Activated naive CD8-positive, alpha-beta T cell treated with anti-CD3 and anti-CD28 coated beads, Interleukin-2, amount 50 U/mL, for 24 hours (primary cell): ENCODE measurements around the gene AGPAT3.

Source experiments
- ATAC-seq: fragments of 150-1000 bp; cut with Tn5 transposase; one replicate; pipeline ENCODE4 v1.10.0; 2021
- DNase-seq: peaks from one replicate; pipeline ENCODE4 v3.0.0; 2021
- H3K27ac Mint-ChIP-seq: one replicate; pipeline ENCODE4 v1.8.0; 2021; ENCODE audit warnings: mild to moderate bottlenecking, mixed read lengths
- H3K27me3 Mint-ChIP-seq: one replicate; pipeline ENCODE4 v1.8.0; 2021; ENCODE audit warnings: mixed read lengths
- H3K36me3 Mint-ChIP-seq: one replicate; pipeline ENCODE4 v1.8.0; 2021; ENCODE audit warnings: low read depth, mixed read lengths
- H3K4me1 Mint-ChIP-seq: one replicate; pipeline ENCODE4 v1.8.0; 2021; ENCODE audit warnings: mixed read lengths
- H3K4me3 Mint-ChIP-seq: one replicate; pipeline ENCODE4 v1.8.0; 2021; ENCODE audit warnings: mild to moderate bottlenecking, moderate library complexity, mixed read lengths
- H3K9me3 Mint-ChIP-seq: one replicate; pipeline ENCODE4 v1.8.0; 2021; ENCODE audit warnings: mixed read lengths

Gene AGPAT3

GRCh38 chr21:43983390-43983789, 118.4 kb downstream of the AGPAT3 start:
- Mint-ChIP-seq H3K27me3 (no peaks in the 10 kb centered on the region), H3K9me3 (no peaks in the 10 kb centered on the region), H3K4me1 (peaks cover 17% of the 10 kb centered on the region), H3K27ac (no peak overlapping the region), H3K36me3 (peaks cover 3% of the 10 kb centered on the region), H3K4me3 (no peak overlapping the region)
- ATAC-seq (no peak), DNase-seq (no peak)

DNA sequence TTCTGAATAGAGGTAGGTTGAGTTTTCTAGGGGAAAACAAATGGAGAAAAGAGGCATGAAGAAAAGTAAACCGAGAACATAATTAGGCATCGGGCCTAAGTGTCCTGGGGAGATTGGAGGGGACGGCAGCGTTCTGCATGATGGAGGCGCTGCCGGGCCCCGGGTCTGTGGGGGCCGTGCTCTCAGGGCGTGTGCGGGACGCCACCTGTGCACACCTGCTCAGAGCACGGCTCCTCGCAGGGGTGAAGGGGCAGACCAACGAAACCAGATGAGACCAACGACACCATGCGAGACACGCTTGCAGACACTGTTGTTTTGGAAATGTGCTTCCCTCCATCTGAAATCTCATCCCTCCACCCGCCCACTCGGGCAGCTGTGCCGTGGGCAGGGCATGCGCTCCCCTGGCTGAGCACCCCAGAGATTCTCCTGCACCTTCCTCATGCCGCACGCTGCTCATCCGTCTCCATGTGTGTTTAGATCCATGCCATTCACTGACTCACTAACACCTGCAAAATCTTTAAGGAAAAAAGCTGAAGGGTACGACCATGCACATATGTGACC, 118.9 kb downstream of the AGPAT3 start:
- H3K4me1 Mint-ChIP-seq, result peaks cover 17% of the 10 kb centered on the region
- DNase-seq (no peak), ATAC-seq (no peak)
- H3K9me3 Mint-ChIP-seq, result no peaks in the 10 kb centered on the region
- H3K4me3 Mint-ChIP-seq, result no peak overlapping the region
- H3K36me3 Mint-ChIP-seq, result peaks cover 3% of the 10 kb centered on the region
- no peaks in the 10 kb centered on the region for H3K27me3 Mint-ChIP-seq
- H3K27ac Mint-ChIP-seq, result no peak overlapping the region

DNA sequence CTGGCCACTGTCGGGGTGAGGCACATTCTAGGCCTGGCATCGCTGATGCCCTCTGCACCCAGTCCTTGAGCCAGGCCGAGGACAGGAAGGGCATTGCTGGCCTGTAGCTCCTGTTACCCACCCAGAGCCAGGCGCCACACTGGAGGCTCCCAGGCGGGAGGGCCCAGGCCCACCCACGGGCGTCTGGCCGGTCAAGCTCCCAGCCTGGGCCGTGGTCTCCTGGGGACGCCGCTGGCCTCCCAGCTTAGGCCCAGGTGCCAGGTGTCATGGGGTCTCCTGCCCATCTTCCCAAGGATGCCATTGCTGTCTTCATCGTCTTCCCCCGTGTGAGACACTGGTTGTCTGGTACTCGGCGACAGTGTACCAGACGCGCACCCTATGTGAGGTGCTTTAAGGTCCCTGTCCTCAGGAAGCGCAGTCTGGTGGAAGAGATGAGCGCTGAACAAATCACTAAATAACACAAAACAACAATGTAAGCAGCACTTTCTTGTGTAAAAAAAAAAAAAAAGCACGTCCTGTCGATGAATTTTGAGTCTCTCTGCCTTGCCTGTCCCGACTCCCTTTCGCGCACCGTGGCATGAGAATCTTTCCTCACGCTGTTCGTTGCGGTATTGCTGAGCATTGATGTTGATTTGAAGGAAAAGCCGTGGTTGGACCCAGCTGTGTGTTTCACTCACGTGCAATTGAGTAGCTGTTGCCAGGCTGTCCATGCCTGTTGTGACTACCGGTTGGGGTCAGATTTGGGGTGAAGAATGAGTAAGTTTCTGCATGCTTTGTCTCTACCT, 120.1 kb downstream of the AGPAT3 start:
- H3K4me1 Mint-ChIP-seq, result peaks cover 17% of the 10 kb centered on the region
- DNase-seq (no peak), ATAC-seq (no peak)
- H3K9me3 Mint-ChIP-seq, result no peaks in the 10 kb centered on the region
- H3K27me3 Mint-ChIP-seq, result no peaks in the 10 kb centered on the region
- H3K27ac Mint-ChIP-seq, result no peak overlapping the region
- H3K4me3 Mint-ChIP-seq, result no peak overlapping the region
- peaks cover 3% of the 10 kb centered on the region for H3K36me3 Mint-ChIP-seq

- Mint-ChIP-seq H3K9me3 (no peaks in the 10 kb centered on the region), H3K4me3 (no peak overlapping the region), H3K36me3 (peaks cover 3% of the 10 kb centered on the region), H3K27me3 (no peaks in the 10 kb centered on the region), H3K27ac (no peak overlapping the region), H3K4me1 (peaks cover 17% of the 10 kb centered on the region)
- no peak for ATAC-seq
- DNase-seq, result peak; percentile 15
These were observed 120.7 kb downstream of the AGPAT3 start for GRCh38 chr21:43985690-43986251.

DNA sequence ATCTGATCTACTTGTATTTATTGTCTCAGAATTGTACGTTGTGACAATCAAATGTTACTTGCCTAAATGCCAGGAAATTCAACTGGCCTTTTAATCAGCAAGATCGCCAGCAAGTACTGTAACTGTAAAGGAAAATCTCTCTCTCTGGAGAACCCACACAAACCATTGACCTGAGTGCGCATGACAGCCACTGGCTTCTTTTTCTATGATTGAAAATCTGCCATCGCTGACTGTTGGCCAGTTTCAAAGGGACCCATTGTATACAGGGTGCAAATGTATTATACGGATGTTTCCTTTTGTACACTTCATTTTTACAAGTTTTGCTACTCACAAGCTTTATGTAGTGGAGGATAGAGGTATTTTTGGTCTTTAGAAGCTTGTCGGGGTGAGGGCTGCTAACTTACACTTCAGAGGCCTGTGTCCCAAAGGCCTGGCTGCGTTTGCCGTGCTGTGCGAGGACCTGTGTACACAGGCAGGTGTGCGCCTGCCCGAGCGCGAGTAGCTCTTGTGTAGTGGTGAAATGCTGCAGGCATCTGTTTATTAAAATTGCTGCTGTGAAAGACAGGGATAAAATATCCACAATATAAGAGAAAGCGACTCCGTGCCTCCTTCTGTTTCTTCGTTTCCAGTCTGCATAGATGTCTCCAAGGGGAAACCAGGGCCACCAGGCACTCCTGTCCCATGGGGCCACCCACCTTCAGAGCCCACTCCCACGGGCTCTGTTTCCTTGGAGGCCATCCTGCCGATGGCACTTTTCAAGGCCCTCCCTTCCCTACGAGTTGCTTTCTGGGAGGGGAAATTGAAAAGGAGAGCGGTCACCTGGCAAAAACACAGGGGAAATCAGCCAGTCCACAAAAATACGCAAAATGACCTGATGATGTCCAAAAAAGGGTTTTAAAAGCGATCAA, 121.8 kb downstream of the AGPAT3 start:
- no peak overlapping the region for H3K4me3 Mint-ChIP-seq
- H3K9me3 Mint-ChIP-seq, result no peaks in the 10 kb centered on the region
- ATAC-seq, result no peak
- H3K27me3 Mint-ChIP-seq, result no peaks in the 10 kb centered on the region
- H3K36me3 Mint-ChIP-seq, result peaks cover 3% of the 10 kb centered on the region
- H3K4me1 Mint-ChIP-seq, result peaks cover 17% of the 10 kb centered on the region
- DNase-seq, result no peak
- no peak overlapping the region for H3K27ac Mint-ChIP-seq

- Mint-ChIP-seq H3K4me3 (no peak overlapping the region), H3K36me3 (no peaks in the 10 kb centered on the region), H3K27ac (no peak overlapping the region), H3K9me3 (no peaks in the 10 kb centered on the region), H3K27me3 (no peaks in the 10 kb centered on the region), H3K4me1 (peaks cover 16% of the 10 kb centered on the region)
- no peak for DNase-seq
- ATAC-seq, result no peak
These were observed 122.5 kb downstream of the AGPAT3 start for GRCh38 chr21:43987509-43987908.

DNA sequence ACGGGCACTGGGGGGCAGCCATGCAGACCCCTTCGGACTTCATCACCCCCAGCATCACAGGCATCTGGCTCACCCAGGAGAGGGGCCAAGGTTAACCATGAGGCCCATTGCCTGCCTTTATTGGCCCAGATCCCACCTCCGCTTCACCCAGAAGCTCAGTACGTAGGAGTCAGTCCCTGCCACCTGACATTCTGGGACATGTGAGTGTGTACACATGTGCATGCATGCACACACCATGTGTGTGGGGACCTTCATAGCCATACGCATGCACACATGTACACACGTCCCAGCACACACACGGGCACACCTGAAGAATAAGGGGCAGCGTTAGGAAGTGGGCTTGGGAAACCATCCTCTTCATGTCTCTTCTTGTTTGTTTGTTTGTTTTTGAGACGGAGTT, 123.0 kb downstream of the AGPAT3 start:
- H3K4me3 Mint-ChIP-seq, result no peak overlapping the region
- no peaks in the 10 kb centered on the region for H3K36me3 Mint-ChIP-seq
- H3K4me1 Mint-ChIP-seq, result peaks cover 14% of the 10 kb centered on the region
- no peaks in the 10 kb centered on the region for H3K9me3 Mint-ChIP-seq
- DNase-seq (no peak), ATAC-seq (no peak)
- no peaks in the 10 kb centered on the region for H3K27me3 Mint-ChIP-seq
- H3K27ac Mint-ChIP-seq, result no peak overlapping the region

GRCh38 chr21:43988506-43989230, 123.6 kb downstream of the AGPAT3 start:
- no peak for DNase-seq
- Mint-ChIP-seq H3K4me3 (no peak overlapping the region), H3K27me3 (no peaks in the 10 kb centered on the region), H3K36me3 (no peaks in the 10 kb centered on the region), H3K9me3 (no peaks in the 10 kb centered on the region), H3K27ac (no peak overlapping the region), H3K4me1 (peaks cover 14% of the 10 kb centered on the region)
- no peak for ATAC-seq

GRCh38 chr21:43989401-43989800, 124.4 kb downstream of the AGPAT3 start:
- no peak overlapping the region for H3K4me3 Mint-ChIP-seq
- no peak for ATAC-seq
- DNase-seq, result no peak
- H3K27me3 Mint-ChIP-seq, result no peaks in the 10 kb centered on the region
- H3K9me3 Mint-ChIP-seq, result no peaks in the 10 kb centered on the region
- peaks cover 14% of the 10 kb centered on the region for H3K4me1 Mint-ChIP-seq
- H3K36me3 Mint-ChIP-seq, result no peaks in the 10 kb centered on the region
- H3K27ac Mint-ChIP-seq, result no peak overlapping the region

DNA sequence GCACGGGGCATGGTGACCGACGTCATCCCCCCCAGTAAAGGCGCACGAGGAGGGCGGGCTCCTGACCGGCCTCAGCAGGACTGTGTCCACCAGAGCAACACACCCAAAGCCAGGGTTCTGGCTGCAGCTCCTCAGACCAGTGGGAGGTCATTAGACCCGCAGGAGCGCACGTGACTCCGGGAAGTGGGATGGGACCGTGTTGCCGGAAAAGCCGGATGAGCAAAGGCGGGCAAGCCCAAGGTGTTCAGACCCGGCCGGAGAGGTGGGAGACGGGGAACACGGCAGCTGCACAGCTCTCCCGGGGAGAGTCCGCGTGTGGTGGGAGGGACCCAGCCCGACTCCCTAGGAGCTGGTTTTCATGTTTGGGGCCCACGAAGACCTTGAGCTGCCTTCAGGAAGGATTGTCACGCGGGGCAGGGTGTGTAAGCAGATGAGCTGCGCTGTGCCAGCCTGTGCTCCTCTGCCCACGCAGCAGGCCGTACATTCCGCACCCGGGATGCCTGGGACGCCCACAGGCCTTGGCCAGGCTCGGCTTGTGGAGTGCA, 126.5 kb downstream of the AGPAT3 start:
- H3K27me3 Mint-ChIP-seq, result no peaks in the 10 kb centered on the region

DNA sequence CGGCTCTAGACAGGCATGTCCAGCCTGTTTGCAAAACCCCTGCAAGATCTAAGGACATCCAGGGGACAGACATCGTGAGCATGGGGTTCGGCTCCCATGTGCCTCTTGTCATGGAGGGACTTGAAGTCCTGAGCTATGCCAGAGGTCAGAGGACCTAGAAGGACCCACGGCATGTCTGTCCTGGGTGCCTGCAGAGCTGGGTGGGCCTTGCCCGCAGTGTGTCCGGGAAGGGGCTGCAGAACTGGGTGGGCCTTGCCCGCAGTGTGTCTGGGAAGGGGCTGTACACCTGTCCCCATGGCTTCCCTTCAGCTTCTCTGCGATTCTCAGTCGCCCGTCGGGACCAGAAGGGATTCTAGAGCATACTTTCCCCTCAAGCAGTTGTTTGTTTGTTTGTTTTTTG, 127.1 kb downstream of the AGPAT3 start:
- DNase-seq, result no peak
- Mint-ChIP-seq H3K4me3 (no peak overlapping the region), H3K4me1 (no peaks in the 10 kb centered on the region), H3K27ac (no peak overlapping the region), H3K36me3 (no peaks in the 10 kb centered on the region), H3K9me3 (no peaks in the 10 kb centered on the region), H3K27me3 (no peaks in the 10 kb centered on the region)
- ATAC-seq, result no peak

More for the DNA sequence above, 126.5 kb downstream of the AGPAT3 start:
- Mint-ChIP-seq H3K4me1 (peaks cover 2% of the 10 kb centered on the region), H3K27ac (no peak overlapping the region), H3K36me3 (no peaks in the 10 kb centered on the region), H3K9me3 (no peaks in the 10 kb centered on the region), H3K4me3 (no peak overlapping the region)
- no peak for ATAC-seq
- DNase-seq, result no peak

DNA sequence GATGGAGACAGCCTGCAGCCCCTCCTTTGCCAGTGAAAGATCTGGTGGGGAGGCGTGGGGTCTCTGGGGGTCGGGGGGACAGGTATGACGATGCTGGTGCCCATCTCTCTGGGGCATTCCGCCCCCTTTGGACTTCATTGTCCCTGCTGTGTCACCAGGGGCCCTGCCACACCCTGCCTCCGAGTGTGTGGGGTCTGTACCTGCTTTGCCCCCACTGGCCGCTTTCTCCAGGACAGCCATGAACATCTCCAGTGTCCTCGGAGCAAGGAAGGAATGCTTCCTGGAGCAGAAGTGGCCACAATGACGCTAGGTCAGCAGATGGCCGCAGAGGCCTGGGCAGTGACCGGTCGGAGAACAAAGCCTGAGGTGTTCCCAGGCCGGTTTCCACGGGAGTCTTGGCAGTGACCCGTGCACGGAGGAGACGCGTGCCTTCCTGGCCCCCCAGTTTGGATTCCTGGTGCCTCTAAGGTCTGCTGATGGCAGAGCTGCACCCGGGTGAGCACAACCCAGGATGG, 128.5 kb downstream of the AGPAT3 start:
- DNase-seq, result no peak
- Mint-ChIP-seq H3K27ac (no peak overlapping the region), H3K4me3 (no peak overlapping the region), H3K36me3 (no peaks in the 10 kb centered on the region), H3K27me3 (peaks cover 1% of the 10 kb centered on the region), H3K9me3 (no peaks in the 10 kb centered on the region), H3K4me1 (no peaks in the 10 kb centered on the region)
- ATAC-seq, result no peak

GRCh38 chr21:43994085-43994484, 129.1 kb downstream of the AGPAT3 start:
- DNase-seq (no peak), ATAC-seq (no peak)
- Mint-ChIP-seq H3K4me3 (no peak overlapping the region), H3K36me3 (no peaks in the 10 kb centered on the region), H3K27me3 (peaks cover 1% of the 10 kb centered on the region), H3K4me1 (no peaks in the 10 kb centered on the region), H3K9me3 (no peaks in the 10 kb centered on the region), H3K27ac (no peak overlapping the region)

DNA sequence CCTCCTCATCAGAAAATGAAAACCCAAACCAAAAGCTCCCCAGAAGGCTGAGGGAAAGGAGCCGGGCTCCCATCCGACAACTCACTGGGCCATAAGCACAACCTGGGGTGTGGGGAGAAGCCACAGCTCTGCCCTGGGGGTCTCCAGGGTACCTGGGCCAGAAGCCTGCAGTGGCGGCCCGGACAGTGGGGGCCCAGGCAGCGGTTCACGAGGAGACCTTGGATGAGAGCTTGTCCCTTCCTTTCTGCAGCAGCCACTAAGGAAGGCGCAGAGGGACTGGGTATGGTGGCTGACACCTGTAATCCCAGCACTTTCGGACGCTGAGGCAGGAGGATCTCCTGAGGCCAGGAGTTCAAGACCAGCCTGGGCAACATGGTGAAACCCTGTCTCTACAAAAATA, 129.6 kb downstream of the AGPAT3 start:
- ATAC-seq (no peak), DNase-seq (no peak)
- H3K36me3 Mint-ChIP-seq, result no peaks in the 10 kb centered on the region
- no peak overlapping the region for H3K27ac Mint-ChIP-seq
- peaks cover 1% of the 10 kb centered on the region for H3K27me3 Mint-ChIP-seq
- no peak overlapping the region for H3K4me3 Mint-ChIP-seq
- H3K4me1 Mint-ChIP-seq, result no peaks in the 10 kb centered on the region
- no peaks in the 10 kb centered on the region for H3K9me3 Mint-ChIP-seq
